Fibroblast of villous mesenchyme (primary cell): Measurements from ENCODE around the gene CLCA1. TPM values are rescaled to one million over a fixed set of nuclear protein-coding genes. Genes with fewer than 3 reads are reported as not detected.

ENCODE experiments used
- DNase-seq: peaks from one replicate; pipeline ENCODE4 v3.0.0-alpha.2; 2010; ENCODE audit warnings: low read depth
- H3K4me3 ChIP-seq: 2 replicates; pipeline ENCODE4 v1.5.1; 2011; ENCODE audit warnings: low read depth, mild to moderate bottlenecking, low read length
- CTCF ChIP-seq: IDR thresholded peaks from 2 replicates; pipeline ENCODE4 v1.5.1; 2012; ENCODE audit warnings: low read depth, mild to moderate bottlenecking, low read length; ENCODE audit not compliant: insufficient read depth
- total RNA-seq: library from RNA; depleted of rRNA; stranded (reverse); fragments of >200 nt; gene quantifications from 2 replicates; pipeline ENCODE4 v1.2.3, GENCODE V29; 2012

CLCA1 gene
- total RNA-seq, 1 donor: not detected

GRCh38 chr1:86487131-86487810 is 18.5 kb downstream of the CLCA1 start:
- H3K4me3 ChIP-seq: no peak overlapping the region
- DNase-seq: peak; percentile 75
- TF ChIP-seq CTCF: no peak

DNA sequence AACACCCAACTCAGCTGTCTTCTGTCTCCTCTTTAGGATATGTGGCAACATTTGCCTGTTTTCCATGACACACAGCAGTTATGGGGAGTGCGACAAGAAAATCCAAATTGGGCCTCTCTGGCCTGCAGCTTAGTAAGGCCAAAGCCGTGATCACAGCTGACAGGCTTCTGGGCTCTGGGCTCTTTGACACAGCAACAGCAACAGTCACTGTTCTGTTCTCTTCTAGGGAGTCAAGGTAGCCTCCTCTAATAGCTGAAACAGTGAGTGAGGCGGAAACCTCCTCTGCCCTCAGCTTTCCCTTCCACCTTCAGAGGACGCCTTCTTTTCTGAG is 19.0 kb downstream of the CLCA1 start:
- DNase-seq: no peak
- TF ChIP-seq CTCF: no peak
- no peak overlapping the region for H3K4me3 ChIP-seq

- no peak for TF ChIP-seq CTCF
- DNase-seq: no peak
- H3K4me3 ChIP-seq: no peak overlapping the region
Measured at GRCh38 chr1:86489242-86489878, 20.6 kb downstream of the CLCA1 start.

DNA sequence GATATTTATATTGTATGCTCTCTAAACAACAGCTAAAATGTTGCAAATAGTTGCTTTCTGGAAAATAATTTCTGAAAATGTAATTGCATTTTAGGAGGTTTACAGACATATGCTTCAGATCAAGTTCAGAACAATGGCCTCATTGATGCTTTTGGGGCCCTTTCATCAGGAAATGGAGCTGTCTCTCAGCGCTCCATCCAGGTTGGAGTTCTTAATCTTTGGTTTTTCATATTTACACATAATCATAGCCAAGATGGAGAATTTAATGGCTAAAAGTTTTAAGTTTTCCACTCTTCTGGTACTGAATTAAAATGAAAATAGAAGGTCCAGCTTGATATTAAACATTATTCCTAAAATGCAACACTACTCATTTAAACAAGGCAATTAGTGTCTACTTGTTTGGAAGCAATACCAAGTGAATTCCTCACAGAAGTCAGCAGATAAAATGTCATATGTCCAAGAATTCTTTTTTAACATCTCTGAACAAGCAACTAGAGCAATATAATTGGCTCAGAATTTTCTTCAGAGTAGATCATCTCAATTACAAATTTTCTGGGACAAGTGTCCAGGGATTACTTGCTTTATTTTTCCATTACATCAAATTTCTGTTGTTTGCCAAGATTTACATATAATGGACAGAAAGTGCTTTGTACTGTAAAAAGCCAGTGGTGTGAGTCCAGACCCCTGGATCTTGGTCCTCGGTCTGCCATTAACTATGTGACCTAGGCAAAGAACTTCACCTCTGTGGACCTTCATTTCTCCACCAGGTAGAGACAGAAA is 22.6 kb downstream of the CLCA1 start:
- no peak overlapping the region for H3K4me3 ChIP-seq
- TF ChIP-seq CTCF: no peak
- DNase-seq: no peak

- H3K4me3 ChIP-seq: no peak overlapping the region
- TF ChIP-seq CTCF: no peak
- no peak for DNase-seq
Measured at GRCh38 chr1:86498281-86498680, 29.6 kb downstream of the CLCA1 start.

DNA sequence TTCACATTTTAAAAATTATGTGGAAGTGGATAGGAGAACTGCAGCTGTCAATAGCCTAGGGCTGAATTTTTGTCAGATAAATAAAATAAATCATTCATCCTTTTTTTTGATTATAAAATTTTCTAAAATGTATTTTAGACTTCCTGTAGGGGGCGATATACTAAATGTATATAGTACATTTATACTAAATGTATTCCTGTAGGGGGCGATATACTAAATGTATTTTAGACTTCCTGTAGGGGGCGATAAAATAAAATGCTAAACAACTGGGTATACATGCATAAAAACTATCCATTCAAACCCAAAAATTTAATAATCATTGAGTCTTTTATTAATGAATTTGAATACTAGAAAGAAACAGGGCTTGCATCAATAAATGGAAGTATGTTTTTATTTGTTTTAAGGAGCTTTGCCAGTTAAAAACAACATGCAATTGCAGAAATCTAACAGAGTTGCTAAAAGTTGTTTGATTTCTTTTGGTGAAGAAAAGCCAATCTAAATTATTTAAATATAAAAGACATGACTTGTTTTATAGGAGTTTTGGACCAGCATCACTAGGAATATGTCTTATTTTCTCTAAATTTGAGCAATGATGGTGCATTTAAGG is 31.4 kb downstream of the CLCA1 start:
- peak; percentile 39 for DNase-seq

More for the DNA sequence above, 31.4 kb downstream of the CLCA1 start:
- peak; percentile 88 for TF ChIP-seq CTCF
- H3K4me3 ChIP-seq: no peak overlapping the region
